Activated naive CD4-positive, alpha-beta T cell treated with anti-CD3 and anti-CD28 coated beads for 36 hours (primary cell): ENCODE measurements around the gene OR52B6. TPM values are rescaled to one million over a fixed set of nuclear protein-coding genes. Genes with fewer than 3 reads are reported as not detected.
"Not testable (repeated sequence)": the region's sequence is repeated elsewhere in the genome, so short reads cannot be mapped to it uniquely, and the experiment has no call there.

Experiments used
- CTCF ChIA-PET: fragments of 350-600 bp; sonication (Branson Sonifier 250); formaldehyde crosslinking; loops from one replicate; lab custom pipeline; 2021; ENCODE audit warnings: antibody characterized with exemption; lab: Charles Lee
- DNase-seq: peaks from one replicate; pipeline ENCODE4 v3.0.0-alpha.2; 2020
- H3K27ac Mint-ChIP-seq: one replicate; pipeline ENCODE4 v1.8.0; 2021; ENCODE audit warnings: mild to moderate bottlenecking, mixed read lengths
- H3K27me3 Mint-ChIP-seq: one replicate; pipeline ENCODE4 v1.8.0; 2021; ENCODE audit warnings: low read depth, mixed read lengths
- H3K36me3 Mint-ChIP-seq: one replicate; pipeline ENCODE4 v1.8.0; 2021; ENCODE audit warnings: low read depth, mixed read lengths
- H3K4me1 Mint-ChIP-seq: one replicate; pipeline ENCODE4 v1.8.0; 2021; ENCODE audit warnings: low read depth, mixed read lengths
- H3K4me3 Mint-ChIP-seq: one replicate; pipeline ENCODE4 v1.8.0; 2021; ENCODE audit warnings: mild to moderate bottlenecking, moderate library complexity, mixed read lengths
- H3K9me3 Mint-ChIP-seq: one replicate; pipeline ENCODE4 v1.8.0; 2021; ENCODE audit warnings: mixed read lengths
- intact Hi-C: fragments of 100-400 bp; cut with micrococcal nuclease; formaldehyde crosslinking; loops from one replicate; pipeline ENCODE4 v1.15.1; 2023
- total RNA-seq, 2 experiments: library from RNA; stranded (reverse); gene quantifications; one replicate each; pipeline ENCODE4 v1.2.3, GENCODE V29; 2021

OR52B6 gene
- total RNA-seq, 2 experiments from 2014 or later: not detected

DNA sequence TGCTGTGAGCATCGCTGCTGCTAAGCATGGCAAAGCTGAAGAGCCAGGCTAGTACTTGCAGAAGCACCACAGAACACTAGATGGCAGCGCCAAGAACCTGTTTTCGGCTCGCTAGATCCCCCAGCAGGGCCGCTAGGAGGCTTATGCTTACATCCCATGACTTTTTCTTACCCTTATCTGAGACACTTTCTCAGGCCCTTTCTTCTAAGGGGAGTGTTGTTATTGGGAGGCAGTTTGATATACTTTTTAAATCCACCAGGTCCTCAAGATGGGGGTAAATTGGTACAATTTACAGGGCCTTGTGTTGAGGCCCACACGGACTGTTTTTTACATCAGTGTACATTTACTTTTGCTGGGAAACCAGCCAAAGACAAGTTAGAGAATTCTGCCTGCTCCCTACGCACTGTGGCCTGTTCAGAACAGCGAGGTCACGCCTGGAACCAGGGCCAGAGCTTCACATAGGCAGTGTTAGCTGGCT lies 19.7 kb downstream of the OR52B6 start:
- CTCF ChIA-PET: interaction anchor here (1.1 to 2.0 kb wide), 6 partner anchors 10 to 210 kb away, joined by 3 to 7 read pairs (median 4); partner anchors contain the start of genes OR52N2 and TRIM5
- peaks cover 6% of the 10 kb centered on the region for H3K4me1 Mint-ChIP-seq
- no peak overlapping the region for H3K4me3 Mint-ChIP-seq
- H3K36me3 Mint-ChIP-seq: no peaks in the 10 kb centered on the region
- intact Hi-C loops: loop anchor here (1.0 to 5.0 kb wide), 5 partner anchors 25 to 292 kb away; partner anchors contain the start of genes OR52E5, OR52N2, TRIM34 and TRIM5
- no peak overlapping the region for H3K27ac Mint-ChIP-seq
- DNase-seq: peak; percentile 79
- H3K27me3 Mint-ChIP-seq: no peaks in the 10 kb centered on the region
- no peaks in the 10 kb centered on the region for H3K9me3 Mint-ChIP-seq

DNA sequence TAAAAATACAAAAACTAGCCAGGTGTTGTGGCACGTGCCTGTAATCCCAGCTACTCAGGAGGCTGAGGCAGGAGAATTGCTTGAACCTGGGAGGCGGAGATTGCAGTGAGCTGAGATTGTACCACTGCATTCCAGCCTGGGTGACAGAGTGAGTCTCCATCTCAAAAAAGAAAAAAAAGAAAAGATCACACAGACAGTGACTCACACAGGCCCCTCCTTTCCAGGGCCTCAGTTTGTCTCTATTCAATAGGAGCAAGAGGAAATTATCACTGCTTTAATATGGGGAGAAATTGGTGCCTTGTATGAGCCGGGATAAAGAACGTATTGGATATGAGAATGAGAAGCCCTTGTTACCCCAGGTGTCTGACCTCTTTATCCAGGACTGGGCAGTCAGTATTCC lies 22.1 kb downstream of the OR52B6 start:
- H3K27me3 Mint-ChIP-seq, CTCF ChIA-PET, H3K36me3 Mint-ChIP-seq, H3K4me3 Mint-ChIP-seq, H3K9me3 Mint-ChIP-seq, H3K27ac Mint-ChIP-seq, DNase-seq, H3K4me1 Mint-ChIP-seq: not testable (repeated sequence)
- intact Hi-C loops: loop anchor here (5.0 kb wide), 1 partner anchor 290 kb away; the partner anchor contains the start of gene OR52E5

DNA sequence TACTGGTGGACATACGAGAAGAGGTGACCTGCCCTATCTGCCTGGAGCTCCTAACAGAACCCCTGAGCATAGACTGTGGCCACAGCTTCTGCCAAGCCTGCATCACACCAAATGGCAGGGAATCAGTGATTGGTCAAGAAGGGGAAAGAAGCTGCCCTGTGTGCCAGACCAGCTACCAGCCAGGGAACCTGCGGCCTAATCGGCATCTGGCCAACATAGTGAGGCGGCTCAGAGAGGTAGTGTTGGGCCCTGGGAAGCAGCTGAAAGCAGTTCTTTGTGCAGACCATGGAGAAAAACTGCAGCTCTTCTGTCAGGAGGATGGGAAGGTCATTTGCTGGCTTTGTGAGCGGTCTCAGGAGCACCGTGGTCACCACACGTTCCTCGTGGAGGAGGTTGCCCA lies 22.6 kb downstream of the OR52B6 start:
- intact Hi-C loops: loop anchor here (5.0 kb wide), 1 partner anchor 289 kb away; the partner anchor contains the start of gene OR52E5
- no peak for DNase-seq
- no peaks in the 10 kb centered on the region for H3K9me3 Mint-ChIP-seq
- no peaks in the 10 kb centered on the region for H3K36me3 Mint-ChIP-seq
- H3K27ac Mint-ChIP-seq: no peak overlapping the region
- no peaks in the 10 kb centered on the region for H3K4me1 Mint-ChIP-seq
- H3K27me3 Mint-ChIP-seq: no peaks in the 10 kb centered on the region
- H3K4me3 Mint-ChIP-seq: no peak overlapping the region
- CTCF ChIA-PET: no interaction called here

DNA sequence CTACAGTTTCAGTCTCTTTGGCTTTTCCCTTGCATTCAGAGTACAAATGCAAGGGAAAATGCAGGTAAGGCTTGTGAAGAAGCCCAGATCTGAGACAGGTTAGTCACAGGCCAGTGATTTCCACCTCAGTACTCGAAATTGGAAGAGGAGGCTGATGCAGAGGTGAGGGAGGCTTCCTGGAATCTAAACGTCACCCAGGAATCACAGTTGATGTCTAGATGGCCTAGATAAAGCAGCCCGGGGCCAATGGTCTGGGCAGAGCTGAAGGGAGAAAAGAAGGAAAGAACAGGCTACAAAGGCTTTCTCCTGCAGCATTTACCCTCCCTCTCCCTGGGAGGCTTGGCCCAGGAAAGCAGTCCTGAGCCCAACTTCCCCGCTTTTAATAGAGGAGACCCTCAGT lies 24.2 kb downstream of the OR52B6 start:
- Mint-ChIP-seq H3K4me1 (no peaks in the 10 kb centered on the region), H3K36me3 (no peaks in the 10 kb centered on the region), H3K9me3 (no peaks in the 10 kb centered on the region), H3K27me3 (no peaks in the 10 kb centered on the region), H3K4me3 (no peak overlapping the region), H3K27ac (no peak overlapping the region)
- intact Hi-C loops: loop anchor here (5.0 kb wide), 1 partner anchor 287 kb away; the partner anchor contains the start of gene OR52E5
- no peak for DNase-seq
- CTCF ChIA-PET: no interaction called here

DNA sequence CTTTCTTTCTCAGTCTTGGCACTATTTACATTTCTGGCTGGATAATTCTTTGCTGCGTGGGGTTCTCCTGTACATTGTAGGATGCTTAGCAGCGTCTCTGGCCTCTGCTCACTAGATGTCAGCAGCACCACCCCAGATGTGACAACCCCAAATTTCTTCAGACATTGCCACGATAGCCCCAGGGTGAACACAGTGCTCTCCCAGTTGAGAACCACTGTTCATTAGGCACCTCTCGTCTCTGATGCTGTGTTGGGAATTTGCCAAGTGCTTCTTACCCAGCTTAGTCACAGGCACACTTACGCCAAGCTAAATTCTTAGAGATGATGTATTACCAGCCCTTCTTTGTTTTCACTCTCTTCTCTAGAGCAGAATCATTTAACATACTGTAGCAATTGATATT lies 25.2 kb downstream of the OR52B6 start:
- H3K27me3 Mint-ChIP-seq: no peaks in the 10 kb centered on the region
- H3K27ac Mint-ChIP-seq: no peak overlapping the region
- CTCF ChIA-PET: no interaction called here
- peak; percentile 13 for DNase-seq
- H3K9me3 Mint-ChIP-seq: no peaks in the 10 kb centered on the region
- H3K36me3 Mint-ChIP-seq: no peaks in the 10 kb centered on the region
- intact Hi-C loops: no loop called here
- peaks cover 3% of the 10 kb centered on the region for H3K4me1 Mint-ChIP-seq
- H3K4me3 Mint-ChIP-seq: no peak overlapping the region

DNA sequence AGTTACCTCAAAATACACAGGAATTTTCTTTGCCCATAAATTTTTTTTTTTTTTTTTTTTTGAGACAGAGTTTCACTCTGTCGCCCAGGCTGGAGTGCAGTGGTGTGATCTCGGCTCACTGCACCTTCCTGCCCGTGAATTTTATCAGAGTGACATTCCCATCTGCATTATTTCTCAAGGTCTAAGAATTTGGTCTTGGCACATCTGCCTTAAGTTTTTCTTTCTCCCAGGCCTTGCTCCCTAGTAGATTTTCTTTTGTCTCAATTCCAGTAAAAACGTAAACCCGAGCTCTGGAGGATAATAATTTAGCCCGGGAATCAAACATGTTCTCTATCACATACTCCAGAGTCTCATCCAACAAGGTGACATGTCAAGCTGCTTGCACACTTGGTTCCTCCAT lies 28.1 kb downstream of the OR52B6 start:
- no peaks in the 10 kb centered on the region for H3K36me3 Mint-ChIP-seq
- no peak overlapping the region for H3K27ac Mint-ChIP-seq
- CTCF ChIA-PET: no interaction called here
- no peaks in the 10 kb centered on the region for H3K27me3 Mint-ChIP-seq
- no peak for DNase-seq
- no peak overlapping the region for H3K4me3 Mint-ChIP-seq
- intact Hi-C loops: no loop called here
- no peaks in the 10 kb centered on the region for H3K9me3 Mint-ChIP-seq
- peaks cover 3% of the 10 kb centered on the region for H3K4me1 Mint-ChIP-seq

DNA sequence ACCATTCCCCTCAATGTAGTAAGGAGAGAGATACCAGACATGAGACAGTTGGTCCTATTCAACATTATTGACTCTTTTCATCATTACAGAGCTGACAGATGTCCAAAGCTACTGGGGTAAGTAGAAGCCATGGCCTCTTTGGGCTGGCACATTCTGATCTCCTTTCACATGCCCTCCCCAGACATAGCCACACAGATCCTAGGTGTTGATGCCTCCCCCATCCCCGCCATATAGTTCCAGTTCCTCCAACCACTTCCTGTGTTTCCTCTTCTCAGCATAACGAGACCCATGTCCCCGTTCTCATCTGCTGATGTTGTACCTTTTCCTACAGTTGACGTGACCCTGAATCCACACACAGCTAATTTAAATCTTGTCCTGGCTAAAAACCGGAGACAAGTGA lies 29.8 kb downstream of the OR52B6 start:
- no peaks in the 10 kb centered on the region for H3K27me3 Mint-ChIP-seq
- CTCF ChIA-PET: no interaction called here
- H3K9me3 Mint-ChIP-seq: no peaks in the 10 kb centered on the region
- no peak overlapping the region for H3K27ac Mint-ChIP-seq
- intact Hi-C loops: no loop called here
- H3K4me3 Mint-ChIP-seq: no peak overlapping the region
- peaks cover 3% of the 10 kb centered on the region for H3K4me1 Mint-ChIP-seq
- no peak for DNase-seq
- no peaks in the 10 kb centered on the region for H3K36me3 Mint-ChIP-seq

DNA sequence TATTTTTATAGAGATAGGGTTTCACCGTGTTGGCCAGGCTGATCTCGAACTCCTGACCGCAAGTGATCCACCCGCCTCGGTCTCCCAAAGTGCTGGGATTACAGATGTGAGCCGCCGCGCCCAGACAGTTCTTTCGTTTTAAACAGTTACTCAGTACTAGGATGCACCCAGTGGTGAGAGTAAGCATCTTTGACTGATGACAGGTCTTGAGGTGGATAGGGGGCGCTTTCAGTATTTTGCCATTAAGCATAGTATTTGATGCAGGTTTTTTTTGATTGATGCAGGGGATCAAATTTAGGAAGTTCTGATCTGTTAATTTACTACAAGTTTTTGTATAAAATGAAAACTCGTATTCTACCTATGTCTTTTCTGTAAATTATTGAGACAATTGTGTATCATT lies 30.9 kb downstream of the OR52B6 start:
- no peak overlapping the region for H3K27ac Mint-ChIP-seq
- CTCF ChIA-PET: interaction anchor here (0.7 kb wide), 1 partner anchor 25 kb away, joined by 3 read pairs; no protein-coding TSS in a partner anchor
- no peaks in the 10 kb centered on the region for H3K9me3 Mint-ChIP-seq
- H3K27me3 Mint-ChIP-seq: no peaks in the 10 kb centered on the region
- intact Hi-C loops: no loop called here
- peaks cover 3% of the 10 kb centered on the region for H3K4me1 Mint-ChIP-seq
- no peaks in the 10 kb centered on the region for H3K36me3 Mint-ChIP-seq
- H3K4me3 Mint-ChIP-seq: no peak overlapping the region
- DNase-seq: no peak

DNA sequence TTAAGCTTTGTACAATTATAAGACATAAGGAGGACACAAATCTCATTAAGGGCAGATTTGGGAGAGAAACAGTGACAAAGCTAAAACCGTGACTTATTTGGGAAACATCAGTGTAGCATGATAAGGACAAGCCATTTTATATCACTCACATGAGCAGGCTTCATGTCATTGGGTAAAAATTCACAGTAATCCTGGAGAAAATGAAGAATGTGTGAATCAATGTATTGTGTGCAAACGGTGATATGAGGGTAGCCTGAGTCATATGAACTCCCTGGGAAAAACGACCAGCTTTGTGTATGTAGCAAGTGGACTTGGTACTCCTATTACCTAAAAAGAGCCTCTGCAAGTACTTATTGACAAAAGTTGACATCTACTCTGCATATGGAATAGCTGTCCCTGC lies 38.1 kb downstream of the OR52B6 start:
- H3K36me3 Mint-ChIP-seq: no peaks in the 10 kb centered on the region
- H3K9me3 Mint-ChIP-seq: no peaks in the 10 kb centered on the region
- H3K27ac Mint-ChIP-seq: no peak overlapping the region
- no peak overlapping the region for H3K4me3 Mint-ChIP-seq
- H3K4me1 Mint-ChIP-seq: peaks cover 4% of the 10 kb centered on the region
- intact Hi-C loops: no loop called here
- H3K27me3 Mint-ChIP-seq: no peaks in the 10 kb centered on the region
- DNase-seq: no peak
- CTCF ChIA-PET: interaction anchor here (1.1 kb wide), 1 partner anchor 20 kb away, joined by 3 read pairs; no protein-coding TSS in a partner anchor

DNA sequence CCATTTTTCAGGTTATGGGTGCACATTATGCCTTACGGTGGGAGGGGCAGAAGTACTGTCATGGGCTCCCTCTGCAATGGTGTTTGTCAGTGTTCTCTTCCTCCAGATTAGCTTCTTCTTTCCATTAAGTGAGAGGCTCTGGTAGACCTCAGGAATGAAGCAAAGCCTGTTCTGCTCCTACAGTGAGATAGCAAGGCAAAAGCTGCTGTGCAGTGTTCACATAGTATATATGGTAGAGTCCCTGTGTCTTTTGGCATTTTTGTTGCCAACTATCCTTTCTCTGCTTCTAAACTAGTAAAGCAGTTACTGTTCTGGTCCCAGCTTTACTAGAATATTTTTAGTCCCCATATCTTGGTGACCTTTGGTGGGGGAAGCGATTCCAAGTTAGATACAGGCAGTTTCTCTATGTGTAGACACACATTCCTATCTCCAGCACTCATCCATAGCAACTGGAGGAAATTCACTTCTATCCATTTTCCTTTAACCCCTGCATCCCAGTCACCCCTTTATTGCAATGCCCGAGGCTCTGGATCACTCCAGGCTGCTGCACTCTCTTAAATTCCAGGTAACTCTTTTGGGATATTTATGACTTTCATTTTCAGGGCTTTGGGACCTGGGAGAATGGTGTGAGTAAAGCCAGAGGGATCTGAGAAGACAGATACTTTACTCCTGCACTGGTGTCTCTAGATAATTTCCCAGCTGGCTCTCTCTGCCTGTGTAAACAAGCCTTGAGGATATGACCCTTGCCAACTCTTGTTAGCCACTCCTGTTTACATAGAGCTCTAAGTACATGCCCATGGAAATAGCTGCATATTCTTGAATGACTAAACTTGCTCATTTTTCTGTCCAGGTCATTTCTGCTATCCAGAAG lies 40.2 kb downstream of the OR52B6 start:
- Mint-ChIP-seq H3K9me3 (no peaks in the 10 kb centered on the region), H3K4me3 (no peak overlapping the region), H3K4me1 (peaks cover 11% of the 10 kb centered on the region), H3K36me3 (no peaks in the 10 kb centered on the region), H3K27me3 (no peaks in the 10 kb centered on the region), H3K27ac (no peak overlapping the region)
- intact Hi-C loops: loop anchor here (5.0 to 10.0 kb wide), 2 partner anchors 614 to 1014 kb away; partner anchors contain the start of genes CNGA4, FHIP1B and TRIM68
- CTCF ChIA-PET: no interaction called here
- DNase-seq: no peak

DNA sequence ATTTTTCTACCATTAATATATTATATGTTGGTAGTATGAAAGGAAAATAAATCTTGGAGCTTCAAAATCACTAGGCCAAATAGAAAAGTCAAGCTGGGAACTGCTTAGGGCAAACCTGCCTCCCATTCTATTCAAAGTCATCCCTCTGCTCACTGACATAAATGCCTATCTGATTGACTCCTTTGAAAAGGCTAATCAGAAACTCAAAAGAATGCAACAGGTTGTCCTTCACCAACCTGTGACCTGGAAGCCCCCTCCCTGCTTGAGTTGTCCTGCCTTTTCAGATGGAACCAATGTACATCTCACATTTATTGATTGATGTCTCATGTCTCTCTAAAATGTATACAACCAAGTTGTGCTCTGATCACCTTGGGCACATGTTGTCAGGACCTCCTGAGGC lies 40.9 kb downstream of the OR52B6 start:
- Mint-ChIP-seq H3K27ac (no peak overlapping the region), H3K27me3 (no peaks in the 10 kb centered on the region), H3K9me3 (no peaks in the 10 kb centered on the region), H3K36me3 (no peaks in the 10 kb centered on the region), H3K4me1 (peaks cover 18% of the 10 kb centered on the region), H3K4me3 (no peak overlapping the region)
- CTCF ChIA-PET: no interaction called here
- DNase-seq: no peak
- intact Hi-C loops: loop anchor here (5.0 to 10.0 kb wide), 2 partner anchors 613 to 1014 kb away; partner anchors contain the start of genes CNGA4, FHIP1B and TRIM68

DNA sequence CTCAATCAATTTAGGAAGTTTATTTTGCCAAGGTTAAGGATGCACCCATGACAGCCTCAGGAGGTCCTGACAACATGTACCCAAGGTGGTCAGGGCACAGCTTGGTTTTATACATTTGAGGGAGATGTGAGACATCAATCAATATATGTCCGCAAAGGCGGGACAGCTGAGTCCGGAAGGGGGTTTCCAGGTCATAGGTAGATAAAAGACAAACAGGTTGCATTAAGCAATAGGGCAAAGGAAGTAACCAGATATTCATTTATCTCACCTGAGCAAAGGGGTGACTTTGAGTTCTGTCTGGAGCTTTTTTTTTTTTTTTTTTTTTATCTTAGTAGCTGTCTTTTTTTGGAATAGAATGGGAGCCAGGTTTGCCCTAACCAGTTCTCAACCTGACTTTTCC lies 42.1 kb downstream of the OR52B6 start:
- intact Hi-C loops: loop anchor here (5.0 to 10.0 kb wide), 2 partner anchors 612 to 1016 kb away; partner anchors contain the start of genes CNGA4, FHIP1B and TRIM68
- Mint-ChIP-seq H3K4me3 (peak overlapping the region; percentile 5), H3K4me1 (peaks cover 30% of the 10 kb centered on the region), H3K9me3 (no peaks in the 10 kb centered on the region), H3K36me3 (peaks cover 2% of the 10 kb centered on the region), H3K27ac (no peak overlapping the region), H3K27me3 (no peaks in the 10 kb centered on the region)
- CTCF ChIA-PET: interaction anchor here (1.0 kb wide), 1 partner anchor 63 kb away, joined by 3 read pairs; no protein-coding TSS in a partner anchor
- DNase-seq: no peak
